ENCODE data around the gene TNFSF8.

DNA sequence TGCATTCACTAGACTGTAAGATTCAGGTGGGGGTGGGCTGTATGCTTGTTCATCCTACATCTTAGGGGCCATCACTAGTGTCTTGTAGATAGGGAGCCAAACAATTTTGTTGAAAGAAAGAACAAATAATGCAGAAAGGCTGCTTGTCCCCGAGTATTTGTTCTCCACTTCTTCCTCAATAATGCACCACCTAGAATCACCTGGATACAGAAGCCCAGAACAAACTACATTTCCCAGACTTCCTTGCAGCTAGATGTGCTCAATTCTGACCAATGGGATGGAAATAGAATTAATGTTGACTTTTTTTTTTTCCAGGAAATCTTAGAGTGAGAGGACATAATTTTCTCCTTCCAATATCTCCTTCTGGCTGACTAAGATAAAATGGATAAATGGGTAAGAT is 38.9 kb upstream of the TNFSF8 start:
- TF ChIP-seq, protein P1, sequence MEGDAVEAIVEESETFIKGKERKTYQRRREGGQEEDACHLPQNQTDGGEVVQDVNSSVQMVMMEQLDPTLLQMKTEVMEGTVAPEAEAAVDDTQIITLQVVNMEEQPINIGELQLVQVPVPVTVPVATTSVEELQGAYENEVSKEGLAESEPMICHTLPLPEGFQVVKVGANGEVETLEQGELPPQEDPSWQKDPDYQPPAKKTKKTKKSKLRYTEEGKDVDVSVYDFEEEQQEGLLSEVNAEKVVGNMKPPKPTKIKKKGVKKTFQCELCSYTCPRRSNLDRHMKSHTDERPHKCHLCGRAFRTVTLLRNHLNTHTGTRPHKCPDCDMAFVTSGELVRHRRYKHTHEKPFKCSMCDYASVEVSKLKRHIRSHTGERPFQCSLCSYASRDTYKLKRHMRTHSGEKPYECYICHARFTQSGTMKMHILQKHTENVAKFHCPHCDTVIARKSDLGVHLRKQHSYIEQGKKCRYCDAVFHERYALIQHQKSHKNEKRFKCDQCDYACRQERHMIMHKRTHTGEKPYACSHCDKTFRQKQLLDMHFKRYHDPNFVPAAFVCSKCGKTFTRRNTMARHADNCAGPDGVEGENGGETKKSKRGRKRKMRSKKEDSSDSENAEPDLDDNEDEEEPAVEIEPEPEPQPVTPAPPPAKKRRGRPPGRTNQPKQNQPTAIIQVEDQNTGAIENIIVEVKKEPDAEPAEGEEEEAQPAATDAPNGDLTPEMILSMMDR (IDR thresholded peaks at IDR 0.05), result no peak
- TF ChIP-seq POLR2A (IDR thresholded peaks at IDR 0.05), result no peak

Data from heart left ventricle (tissue), 13 donors.